Caki2 (cell line): ENCODE results near the gene PLCB3. TPM values are rescaled to one million over a fixed set of nuclear protein-coding genes. Genes with fewer than 3 reads are reported as not detected.
A peak's percentile ranks its signal among the peaks of the same experiment; 100 is the strongest.

Experiments
- DNase-seq: peaks from one replicate; pipeline ENCODE4 v3.0.0-alpha.2; 2015; ENCODE audit warnings: low read depth
- in situ Hi-C: cut with HindIII; loops from 2 replicates; pipeline ENCODE4 v1.10.0; 2016; ENCODE audit warnings: low sequenced_read_pairs, low pct_unique_long_range_greater_than_20kb, mixed read lengths
- total RNA-seq: library from RNA; depleted of rRNA; stranded (reverse); fragments of >200 nt; shearing (Covaris generic); gene quantifications from 2 replicates; pipeline ENCODE4 v1.2.3, GENCODE V29; 2014; ENCODE audit warnings: low replicate concordance

The PLCB3 gene
- total RNA-seq, 1 experiment from 2014 or later = 16.5 TPM

GRCh38 chr11:64219354-64219684 is 32.0 kb upstream of the PLCB3 start:
- in situ Hi-C loops = no loop called here
- DNase-seq = no peak

GRCh38 chr11:64219755-64220154 is 31.6 kb upstream of the PLCB3 start:
- DNase-seq = no peak
- in situ Hi-C loops = no loop called here

GRCh38 chr11:64220271-64220670 is 31.1 kb upstream of the PLCB3 start:
- in situ Hi-C loops = no loop called here
- no peak for DNase-seq

GRCh38 chr11:64220798-64221197 is 30.5 kb upstream of the PLCB3 start:
- in situ Hi-C loops = no loop called here
- DNase-seq = no peak

- in situ Hi-C loops = no loop called here
- DNase-seq = no peak
Observed at GRCh38 chr11:64222651-64223000, 28.7 kb upstream of the PLCB3 start.

- in situ Hi-C loops = no loop called here
- DNase-seq = no peak
Observed at GRCh38 chr11:64223001-64223651, 28.2 kb upstream of the PLCB3 start.

- in situ Hi-C loops = no loop called here
- DNase-seq = no peak
Observed at GRCh38 chr11:64224151-64224890, 27.0 kb upstream of the PLCB3 start.

- in situ Hi-C loops = no loop called here
- DNase-seq = no peak
Observed at GRCh38 chr11:64224891-64225607, 26.3 kb upstream of the PLCB3 start.

- DNase-seq = peak; percentile 77
- in situ Hi-C loops = no loop called here
Observed at GRCh38 chr11:64225608-64226506, 25.5 kb upstream of the PLCB3 start, which contains the start of the genes NUDT22 and TRPT1. TSS of gene NUDT22 (plus strand) at chr11:64226274. CDS start at chr11:64226653, 379 bp downstream. TSS of gene TRPT1 (minus strand) at chr11:64226186. CDS start at chr11:64225860, 326 bp downstream.

GRCh38 chr11:64226507-64227051 is 24.8 kb upstream of the PLCB3 start:
- in situ Hi-C loops = no loop called here
- DNase-seq = peak; percentile 46

GRCh38 chr11:64227405-64227956 is 23.8 kb upstream of the PLCB3 start:
- DNase-seq = no peak
- in situ Hi-C loops = no loop called here

GRCh38 chr11:64229090-64229743 is 22.1 kb upstream of the PLCB3 start:
- no peak for DNase-seq
- in situ Hi-C loops = no loop called here

- DNase-seq = no peak
- in situ Hi-C loops = no loop called here
Observed at GRCh38 chr11:64229744-64230170, 21.6 kb upstream of the PLCB3 start.

- in situ Hi-C loops = no loop called here
- peak; percentile 92 for DNase-seq
Observed at GRCh38 chr11:64230171-64230984, 21.0 kb upstream of the PLCB3 start, which contains the start of gene DNAJC4. TSS of gene DNAJC4 (plus strand) at chr11:64230548. CDS start at chr11:64230855, 307 bp downstream.

- no peak for DNase-seq
- in situ Hi-C loops = no loop called here
Observed at GRCh38 chr11:64230985-64231365, 20.4 kb upstream of the PLCB3 start.

GRCh38 chr11:64231546-64231945 is 19.8 kb upstream of the PLCB3 start:
- in situ Hi-C loops = no loop called here
- no peak for DNase-seq
